Parathyroid adenoma (tissue), 2 donors: ENCODE measurements around the gene ZNF521.

Source experiments
- H2AFZ ChIP-seq: fragments of 300-600 bp; sonication (generic); one replicate; pipeline ENCODE4 v1.7.0; 2017; ENCODE audit warnings: antibody characterized with exemption, mild to moderate bottlenecking
- H3K27ac ChIP-seq: fragments of 300-600 bp; sonication (generic); one replicate; pipeline ENCODE4 v1.7.0; 2017
- H3K27me3 ChIP-seq: fragments of 300-600 bp; sonication (generic); one replicate; pipeline ENCODE4 v1.7.0; 2017; ENCODE audit warnings: low read length; ENCODE audit not compliant: control insufficient read depth, insufficient read depth
- H3K36me3 ChIP-seq: fragments of 300-600 bp; sonication (generic); one replicate; pipeline ENCODE4 v1.7.0; 2017; ENCODE audit warnings: low read length; ENCODE audit not compliant: control insufficient read depth, insufficient read depth
- H3K4me1 ChIP-seq: fragments of 300-600 bp; sonication (generic); one replicate; pipeline ENCODE4 v1.7.0; 2017; ENCODE audit warnings: control low read depth
- H3K4me2 ChIP-seq: fragments of 300-600 bp; sonication (generic); one replicate; pipeline ENCODE4 v1.7.0; 2017; ENCODE audit warnings: low read length
- H3K4me3 ChIP-seq: fragments of 300-600 bp; sonication (generic); one replicate; pipeline ENCODE4 v1.7.0; 2017; ENCODE audit warnings: low read depth, low read length
- H3K79me2 ChIP-seq: fragments of 300-600 bp; sonication (generic); one replicate; pipeline ENCODE4 v1.7.0; 2017; ENCODE audit warnings: control low read depth
- H3K9ac ChIP-seq: fragments of 300-600 bp; sonication (generic); one replicate; pipeline ENCODE4 v1.7.0; 2017; ENCODE audit warnings: mild to moderate bottlenecking
- H3K9me3 ChIP-seq: fragments of 300-600 bp; sonication (generic); one replicate; pipeline ENCODE4 v1.7.0; 2017; ENCODE audit warnings: low read length; ENCODE audit not compliant: control insufficient read depth
- TF ChIP-seq, protein P1 (sequence below): fragments of 300-600 bp; sonication (generic); IDR thresholded peaks from one replicate; pipeline ENCODE4 v1.7.0; 2017; ENCODE audit warnings: antibody characterized with exemption, mild to moderate bottlenecking
- donor health status: primary hyperparathyroidism.

ZNF521 gene

DNA sequence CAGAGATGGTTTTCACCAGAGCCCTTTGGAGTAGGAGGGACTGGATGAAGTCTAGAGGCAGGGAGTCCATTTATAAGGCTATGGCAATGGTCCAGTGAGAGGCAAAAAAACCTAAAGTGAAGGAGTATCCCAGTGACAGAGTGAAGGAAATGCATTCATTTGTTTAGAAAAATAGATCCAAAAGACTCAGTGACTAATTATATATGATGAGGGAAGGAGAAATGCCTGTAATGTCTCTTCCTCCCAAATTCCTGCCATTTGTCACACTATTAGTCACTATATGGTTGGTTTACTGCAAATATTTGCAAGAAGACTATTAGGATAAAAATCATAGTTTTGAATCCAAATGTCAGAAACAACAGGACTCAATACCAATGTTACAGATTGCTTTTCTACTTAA lies 104.2 kb downstream of the ZNF521 start:
- no peak overlapping the region for H3K4me2 ChIP-seq

DNA sequence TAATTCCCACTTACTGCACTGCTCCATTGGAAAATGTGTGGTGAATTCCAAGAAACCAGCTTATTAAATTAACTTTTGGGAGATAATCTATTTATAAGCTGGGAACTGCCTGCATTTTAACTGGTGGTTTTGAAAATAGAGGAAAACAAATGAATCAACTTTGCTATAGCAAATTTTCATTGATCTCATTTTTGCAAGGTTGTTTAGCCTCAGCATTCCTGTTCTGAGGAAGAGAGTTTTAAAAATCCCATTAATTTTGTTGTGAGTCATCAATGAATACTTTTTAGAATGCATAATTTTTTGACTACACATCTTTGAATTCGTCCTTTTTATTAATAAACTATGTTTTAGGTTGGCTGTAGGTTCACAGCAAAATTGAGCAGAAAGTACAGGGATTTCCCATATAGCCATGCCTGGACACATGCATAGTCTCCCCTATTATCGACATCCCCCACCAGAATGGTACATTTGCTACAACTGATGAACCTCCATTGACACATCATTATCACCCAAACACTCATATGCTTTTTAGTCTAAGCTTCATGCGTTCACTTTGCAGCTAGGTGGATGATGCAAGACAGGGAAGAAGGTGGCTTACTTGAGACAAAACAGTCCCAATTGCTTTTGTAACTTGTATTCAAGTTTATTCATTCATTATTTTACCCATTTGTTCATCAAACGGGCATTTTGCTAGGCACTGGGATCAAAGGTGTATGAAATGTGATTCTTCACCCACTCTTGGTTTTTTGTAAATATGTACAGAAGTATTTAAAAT lies 106.9 kb downstream of the ZNF521 start:
- H3K36me3 ChIP-seq, result no peaks in the 10 kb centered on the region
- no peaks in the 10 kb centered on the region for H3K9me3 ChIP-seq
- no peak overlapping the region for H2AFZ ChIP-seq
- H3K9ac ChIP-seq, result no peak overlapping the region
- no peak overlapping the region for H3K4me2 ChIP-seq
- TF ChIP-seq, protein P1, sequence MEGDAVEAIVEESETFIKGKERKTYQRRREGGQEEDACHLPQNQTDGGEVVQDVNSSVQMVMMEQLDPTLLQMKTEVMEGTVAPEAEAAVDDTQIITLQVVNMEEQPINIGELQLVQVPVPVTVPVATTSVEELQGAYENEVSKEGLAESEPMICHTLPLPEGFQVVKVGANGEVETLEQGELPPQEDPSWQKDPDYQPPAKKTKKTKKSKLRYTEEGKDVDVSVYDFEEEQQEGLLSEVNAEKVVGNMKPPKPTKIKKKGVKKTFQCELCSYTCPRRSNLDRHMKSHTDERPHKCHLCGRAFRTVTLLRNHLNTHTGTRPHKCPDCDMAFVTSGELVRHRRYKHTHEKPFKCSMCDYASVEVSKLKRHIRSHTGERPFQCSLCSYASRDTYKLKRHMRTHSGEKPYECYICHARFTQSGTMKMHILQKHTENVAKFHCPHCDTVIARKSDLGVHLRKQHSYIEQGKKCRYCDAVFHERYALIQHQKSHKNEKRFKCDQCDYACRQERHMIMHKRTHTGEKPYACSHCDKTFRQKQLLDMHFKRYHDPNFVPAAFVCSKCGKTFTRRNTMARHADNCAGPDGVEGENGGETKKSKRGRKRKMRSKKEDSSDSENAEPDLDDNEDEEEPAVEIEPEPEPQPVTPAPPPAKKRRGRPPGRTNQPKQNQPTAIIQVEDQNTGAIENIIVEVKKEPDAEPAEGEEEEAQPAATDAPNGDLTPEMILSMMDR, result no peak
- no peaks in the 10 kb centered on the region for H3K4me1 ChIP-seq
- H3K79me2 ChIP-seq, result no peaks in the 10 kb centered on the region
- no peak overlapping the region for H3K4me3 ChIP-seq
- H3K27me3 ChIP-seq, result no peaks in the 10 kb centered on the region
- H3K27ac ChIP-seq, result no peak overlapping the region

More for the DNA sequence above, 104.2 kb downstream of the ZNF521 start:
- Histone ChIP-seq H3K79me2 (no peaks in the 10 kb centered on the region), H3K4me1 (no peaks in the 10 kb centered on the region), H3K4me3 (no peak overlapping the region), H3K9me3 (no peaks in the 10 kb centered on the region), H3K27me3 (no peaks in the 10 kb centered on the region), H3K36me3 (no peaks in the 10 kb centered on the region), H2AFZ (no peak overlapping the region), H3K27ac (no peak overlapping the region), H3K9ac (no peak overlapping the region)
- TF ChIP-seq, protein P1, result no peak

DNA sequence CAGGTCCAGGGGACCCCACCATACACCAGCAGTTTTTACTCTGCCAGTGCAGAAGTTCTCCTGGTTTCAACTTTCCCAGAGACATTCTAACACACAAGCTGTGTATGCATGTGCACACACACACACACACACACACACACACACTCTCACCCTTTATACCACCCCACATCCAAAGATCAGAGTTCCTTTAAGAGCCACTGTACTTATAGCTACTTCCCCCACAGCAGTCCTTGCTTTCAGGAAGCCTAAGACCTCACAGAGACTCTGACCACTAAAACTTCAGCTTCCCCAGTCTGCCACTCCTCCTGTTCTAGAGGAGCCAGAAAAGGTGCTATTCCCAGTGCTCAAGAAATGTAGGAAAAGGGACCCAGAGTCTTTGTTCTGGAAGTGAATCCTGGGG lies 107.8 kb downstream of the ZNF521 start:
- Histone ChIP-seq H3K9ac (no peak overlapping the region), H3K79me2 (no peaks in the 10 kb centered on the region), H3K9me3 (no peaks in the 10 kb centered on the region), H3K27ac (no peak overlapping the region), H3K36me3 (no peaks in the 10 kb centered on the region), H3K4me3 (no peak overlapping the region), H2AFZ (no peak overlapping the region), H3K27me3 (no peaks in the 10 kb centered on the region), H3K4me2 (no peak overlapping the region), H3K4me1 (no peaks in the 10 kb centered on the region)
- TF ChIP-seq, protein P1, result no peak

DNA sequence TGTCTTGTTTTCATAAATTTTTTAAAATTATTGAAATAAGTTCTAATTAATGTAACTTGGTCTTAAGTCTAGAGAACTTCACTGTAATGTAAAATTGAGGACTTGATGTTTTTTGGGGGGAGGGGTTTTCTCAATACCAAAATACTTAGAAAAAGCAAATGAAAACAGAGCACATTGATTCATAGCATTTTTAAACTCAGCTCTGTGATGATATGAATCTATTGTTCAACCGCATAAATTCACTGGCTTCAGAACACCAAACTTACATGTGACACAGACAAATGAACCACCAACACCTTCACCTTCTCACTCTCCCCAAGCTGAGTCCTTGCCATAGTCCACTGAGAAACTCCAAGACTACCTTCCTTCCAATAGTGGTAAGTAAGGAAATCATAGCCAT lies 108.2 kb downstream of the ZNF521 start:
- H3K79me2 ChIP-seq, result no peaks in the 10 kb centered on the region
- H3K4me1 ChIP-seq, result no peaks in the 10 kb centered on the region
- no peak overlapping the region for H3K4me3 ChIP-seq
- H3K4me2 ChIP-seq, result no peak overlapping the region
- no peaks in the 10 kb centered on the region for H3K9me3 ChIP-seq
- H3K36me3 ChIP-seq, result no peaks in the 10 kb centered on the region
- no peaks in the 10 kb centered on the region for H3K27me3 ChIP-seq
- TF ChIP-seq, protein P1, result no peak
- H3K9ac ChIP-seq, result no peak overlapping the region
- H2AFZ ChIP-seq, result no peak overlapping the region
- H3K27ac ChIP-seq, result no peak overlapping the region

DNA sequence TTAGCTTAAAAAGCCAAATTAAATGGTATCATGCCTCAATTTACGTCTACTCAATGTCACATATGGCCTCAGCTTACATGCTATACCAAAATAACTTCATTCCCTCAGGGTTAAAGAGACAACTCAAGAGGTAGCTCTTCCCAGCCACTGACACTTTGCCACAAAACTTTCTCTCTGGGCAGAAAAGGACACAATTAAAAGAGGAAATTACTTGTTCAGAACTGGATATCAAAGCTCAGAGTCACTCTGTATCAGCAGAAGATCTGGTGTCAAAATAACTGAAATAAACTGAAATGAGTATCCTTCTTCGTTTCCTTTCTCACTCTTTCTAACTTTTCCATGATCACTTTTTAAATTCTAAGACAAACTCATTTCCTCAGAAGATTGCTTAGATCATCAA lies 108.7 kb downstream of the ZNF521 start:
- Histone ChIP-seq H3K4me3 (no peak overlapping the region), H3K9me3 (no peaks in the 10 kb centered on the region), H3K36me3 (no peaks in the 10 kb centered on the region), H3K79me2 (no peaks in the 10 kb centered on the region), H3K27me3 (no peaks in the 10 kb centered on the region), H3K9ac (no peak overlapping the region), H3K4me1 (no peaks in the 10 kb centered on the region), H2AFZ (no peak overlapping the region), H3K27ac (no peak overlapping the region), H3K4me2 (no peak overlapping the region)
- TF ChIP-seq, protein P1, result no peak
